ENCODE data around the gene WDR47. TPM values are rescaled to one million over a fixed set of nuclear protein-coding genes. Genes with fewer than 3 reads are reported as not detected.
"Not testable (repeated sequence)": the region's sequence is repeated elsewhere in the genome, so short reads cannot be mapped to it uniquely, and the experiment has no call there.

The WDR47 gene
- total and polyA plus RNA-seq, 7 experiments from 2014 or later = 3.9 to 15.4 (median 12.1) TPM

DNA sequence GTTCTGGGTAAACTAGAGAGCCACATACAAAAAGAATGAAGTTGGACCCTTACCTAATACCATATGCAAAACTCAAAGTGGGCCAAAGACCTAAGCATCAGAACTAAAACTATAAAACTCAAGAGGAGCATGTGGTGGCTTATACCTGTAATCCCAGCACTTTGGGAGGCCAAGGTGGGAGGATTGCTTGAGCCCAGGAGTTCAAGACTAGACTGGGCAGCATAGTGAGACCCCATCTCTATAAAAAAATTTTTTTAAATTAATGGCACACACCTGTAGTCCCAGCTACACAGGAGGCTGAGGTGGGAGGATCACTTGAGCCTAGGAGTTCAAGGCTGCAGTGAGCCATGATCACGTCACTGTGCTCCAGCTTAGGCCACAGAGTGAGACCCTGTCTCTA lies 114.3 kb downstream of the WDR47 start:
- ATAC-seq; H3K4me3 Mint-ChIP-seq; POLR2A ChIA-PET; H3K9me3 ChIP-seq (ENCODE audit: control insufficient read depth in 2 of 3, low read length in 3 of 3); H3K27me3 Mint-ChIP-seq; H3K4me1 ChIP-seq (ENCODE audit: control insufficient read depth in 2 of 2, insufficient read depth in 2 of 2, low read length in 2 of 2); CTCF ChIA-PET; H3K27me3 ChIP-seq (ENCODE audit: control insufficient read depth in 2 of 2, insufficient read depth in 2 of 2, low read length in 2 of 2); DNase-seq; H3K4me3 ChIP-seq (ENCODE audit: low read length); intact Hi-C loops (cut with micrococcal nuclease); H3K27ac ChIP-seq (ENCODE audit: low read depth, low read length); H3K9me3 Mint-ChIP-seq; H3K4me1 Mint-ChIP-seq: not testable (repeated sequence)
- Mint-ChIP-seq H3K36me3 (peaks cover 10 to 33% (median 21%) of the 10 kb centered on the region in 5 donors), H3K27ac (peak overlapping the region in 1 of 9 donors; percentile 37)
- peaks cover 0 to 53% (median 3%) of the 10 kb centered on the region in 3 experiments for H3K36me3 ChIP-seq (ENCODE audit: control insufficient read depth in 2 of 3, insufficient read depth in 3 of 3, low read length in 3 of 3)

DNA sequence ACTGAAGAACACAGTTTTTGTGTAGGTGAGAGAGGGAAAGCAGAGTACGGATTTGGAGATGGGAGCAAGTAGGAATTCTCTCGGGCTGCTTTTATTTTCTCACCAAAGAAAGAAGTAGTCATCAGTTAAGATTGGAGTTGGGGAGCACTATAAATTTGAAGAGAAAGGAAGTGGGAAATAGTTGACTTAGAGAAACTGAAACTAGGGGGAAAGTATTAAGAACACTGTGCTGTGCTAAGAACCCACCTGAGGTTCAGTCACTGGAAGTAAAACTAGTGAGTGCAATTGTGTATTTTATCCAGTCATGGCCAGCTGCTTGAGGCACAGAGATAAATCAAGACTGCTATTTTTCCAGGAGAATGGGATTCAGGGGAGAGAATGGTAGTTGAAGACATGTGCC lies 116.0 kb downstream of the WDR47 start:
- no peaks in the 10 kb centered on the region for H3K9me3 Mint-ChIP-seq
- ChIA-PET CTCF (interaction anchor here (0.6 kb wide), 1 partner anchor 14 kb away, joined by 3 read pairs; no protein-coding TSS in a partner anchor), POLR2A (no interaction called here)
- no peak overlapping the region for H3K4me3 Mint-ChIP-seq
- no peaks in the 10 kb centered on the region for H3K4me1 ChIP-seq (ENCODE audit: control insufficient read depth in 2 of 2, insufficient read depth in 2 of 2, low read length in 2 of 2)
- H3K4me1 Mint-ChIP-seq = no peaks in the 10 kb centered on the region
- peaks cover 0 to 41% (median 3%) of the 10 kb centered on the region in 3 experiments for H3K36me3 ChIP-seq (ENCODE audit: control insufficient read depth in 2 of 3, insufficient read depth in 3 of 3, low read length in 3 of 3)
- ATAC-seq = no peak
- H3K9me3 ChIP-seq (ENCODE audit: control insufficient read depth in 2 of 3, low read length in 3 of 3) = no peaks in the 10 kb centered on the region
- no peaks in the 10 kb centered on the region for H3K27me3 Mint-ChIP-seq
- H3K27ac ChIP-seq (ENCODE audit: low read depth, low read length) = no peak overlapping the region
- peaks cover 10 to 24% (median 19%) of the 10 kb centered on the region in 5 donors for H3K36me3 Mint-ChIP-seq
- H3K4me3 ChIP-seq (ENCODE audit: low read length) = no peak overlapping the region
- no peaks in the 10 kb centered on the region for H3K27me3 ChIP-seq (ENCODE audit: control insufficient read depth in 2 of 2, insufficient read depth in 2 of 2, low read length in 2 of 2)
- intact Hi-C loops (cut with micrococcal nuclease) = no loop called here
- no peak for DNase-seq
- no peak overlapping the region for H3K27ac Mint-ChIP-seq

Other genes with a start within 250 kb of the WDR47 start
- not detected for gene AKNAD1, start 185.0 kb downstream of the WDR47 start, total RNA-seq
- gene AKNAD1, start 185.0 kb downstream of the WDR47 start, polyA plus RNA-seq = not detected
- gene GPSM2, start 165.1 kb downstream of the WDR47 start, total RNA-seq = 10 to 100 TPM in 1 of 5 experiments, 1 to 10 TPM in 1, under 1 TPM in 3; 0.38 to 24.7 (median 0.41) TPM
- 1 to 10 TPM in 1 of 2 donors, under 1 TPM in 1; 0.15 to 1.5 TPM for gene GPSM2, start 165.1 kb downstream of the WDR47 start, polyA plus RNA-seq
- 10 to 100 TPM; 15.4 to 34.6 (median 25.2) TPM for gene CLCC1, start 78.6 kb downstream of the WDR47 start, total RNA-seq
- gene CLCC1, start 78.6 kb downstream of the WDR47 start, polyA plus RNA-seq = 10 to 100 TPM; 13.9 to 16.3 TPM
- gene TAF13, start 33.9 kb upstream of the WDR47 start, total RNA-seq = 10 to 100 TPM; 11.0 to 23.6 (median 17.6) TPM
- gene TAF13, start 33.9 kb upstream of the WDR47 start, polyA plus RNA-seq = 1 to 10 TPM in 1 of 2 donors, under 1 TPM in 1; 0.77 to 1.7 TPM
- gene TMEM167B, start 48.7 kb upstream of the WDR47 start, total RNA-seq = 10 to 100 TPM; 33.2 to 65.6 (median 41.2) TPM
- gene TMEM167B, start 48.7 kb upstream of the WDR47 start, polyA plus RNA-seq = 10 to 100 TPM; 28.3 to 28.6 TPM
- 10 to 100 TPM in 2 of 5 experiments, 1 to 10 TPM in 3; 4.4 to 12.3 (median 6.7) TPM for gene ELAPOR1, start 72.0 kb upstream of the WDR47 start, total RNA-seq
- gene ELAPOR1, start 72.0 kb upstream of the WDR47 start, polyA plus RNA-seq = 10 to 100 TPM in 1 of 2 donors, 1 to 10 TPM in 1; 7.1 to 10.3 TPM
- gene SARS1, start 171.8 kb upstream of the WDR47 start, total RNA-seq = 100 to 1,000 TPM; 110 to 173 (median 135) TPM
- 100 to 1,000 TPM; 134 to 179 TPM for gene SARS1, start 171.8 kb upstream of the WDR47 start, polyA plus RNA-seq
- gene CELSR2, start 207.4 kb upstream of the WDR47 start, total RNA-seq = 1 to 10 TPM; 3.0 to 6.4 (median 3.2) TPM
- gene CELSR2, start 207.4 kb upstream of the WDR47 start, polyA plus RNA-seq = 1 to 10 TPM in 1 of 2 donors, under 1 TPM in 1; 0.17 to 1.3 TPM
- gene PSRC1, start 241.0 kb upstream of the WDR47 start, total RNA-seq = 10 to 100 TPM in 1 of 5 experiments, 1 to 10 TPM in 1, under 1 TPM in 2, not detected in 1; 0.38 to 16.1 (median 1.3) TPM
- gene PSRC1, start 241.0 kb upstream of the WDR47 start, polyA plus RNA-seq = under 1 TPM in 1 of 2 donors, not detected in 1; 0.67 TPM